Liver (tissue), 9 donors: Measurements from ENCODE around the gene HPCAL1. TPM values are rescaled to one million over a fixed set of nuclear protein-coding genes. Genes with fewer than 3 reads are reported as not detected.

ENCODE experiments used
- DNase-seq: peaks from one replicate; pipeline ENCODE4 v3.0.0-alpha.2; 2017; ENCODE audit warnings: low spot score
- H3K27ac ChIP-seq, 2 donors: one replicate each; pipeline ENCODE4 v1.7.0; 2013; ENCODE audit warnings: inconsistent platforms in 2 of 2, low read length in 2 of 2, control low read depth in 1 of 2, low read depth in 1 of 2, mild to moderate bottlenecking in 1 of 2
- H3K27me3 ChIP-seq, 4 donors: one replicate each; pipeline versions ENCODE4 v1.6.1 to v1.7.0; 2013; ENCODE audit warnings: low read length in 3 of 4, inconsistent platforms in 1 of 4, mild to moderate bottlenecking in 1 of 4, moderate library complexity in 1 of 4; ENCODE audit not compliant: control insufficient read depth in 4 of 4, insufficient read depth in 4 of 4
- H3K36me3 ChIP-seq, 4 donors: one replicate each; pipeline versions ENCODE4 v1.6.1 to v1.7.0; 2013; ENCODE audit warnings: low read length in 3 of 4, mild to moderate bottlenecking in 3 of 4, low read depth in 1 of 4, moderate library complexity in 1 of 4; ENCODE audit not compliant: control insufficient read depth in 4 of 4, insufficient read depth in 3 of 4
- H3K4me1 ChIP-seq, 4 donors: one replicate each; pipeline versions ENCODE4 v1.6.1 to v1.7.0; 2013; ENCODE audit warnings: low read length in 3 of 4, mild to moderate bottlenecking in 3 of 4, moderate library complexity in 1 of 4; ENCODE audit not compliant: control insufficient read depth in 4 of 4, insufficient read depth in 4 of 4
- H3K4me3 ChIP-seq, 3 donors: one replicate each; pipeline versions ENCODE4 v1.6.1 to v1.7.0; 2013; ENCODE audit warnings: low read length in 3 of 3, control low read depth in 1 of 3, low read depth in 1 of 3, mild to moderate bottlenecking in 1 of 3
- H3K9ac ChIP-seq, 2 donors: one replicate each; pipeline ENCODE4 v1.7.0; 2013; ENCODE audit warnings: low read length in 2 of 2, mild to moderate bottlenecking in 2 of 2, moderate library complexity in 2 of 2, control low read depth in 1 of 2, low read depth in 1 of 2
- H3K9me3 ChIP-seq, 4 donors: one replicate each; pipeline versions ENCODE4 v1.6.1 to v1.7.0; 2013; ENCODE audit warnings: low read length in 3 of 4; ENCODE audit not compliant: control insufficient read depth in 4 of 4
- EGR1 ChIP-seq, 2 donors: IDR thresholded peaks; 2 replicates each; pipeline ENCODE4 v1.6.1; 2016 to 2018; ENCODE audit warnings: antibody characterized with exemption in 2 of 2, low read depth in 2 of 2
- FOXA1 ChIP-seq: IDR thresholded peaks from 2 replicates; pipeline ENCODE4 v1.6.1; 2016; ENCODE audit warnings: antibody characterized with exemption
- FOXA2 ChIP-seq: IDR thresholded peaks from 2 replicates; pipeline ENCODE4 v1.6.1; 2016; ENCODE audit warnings: antibody characterized with exemption
- GABPA ChIP-seq, 2 donors: IDR thresholded peaks in 1 of 2; conservative IDR thresholded peaks in 1 of 2; 2 replicates each; pipeline ENCODE4 v1.6.1; 2016; ENCODE audit warnings: antibody characterized with exemption in 2 of 2, mild to moderate bottlenecking in 1 of 2, moderate library complexity in 1 of 2
- HNF4A ChIP-seq, 2 donors: conservative IDR thresholded peaks; 2 replicates each; pipeline ENCODE4 v1.6.1; 2016; ENCODE audit warnings: antibody characterized with exemption in 2 of 2, mild to moderate bottlenecking in 2 of 2
- HNF4G ChIP-seq: IDR thresholded peaks from 2 replicates; pipeline ENCODE4 v1.6.1; 2016; ENCODE audit warnings: antibody characterized with exemption
- JUND ChIP-seq, 2 donors: IDR thresholded peaks; 2 replicates each; pipeline ENCODE4 v1.6.1; 2016; ENCODE audit warnings: antibody characterized with exemption in 2 of 2
- NR2F2 ChIP-seq: IDR thresholded peaks from 2 replicates; pipeline ENCODE4 v1.6.1; 2016; ENCODE audit warnings: antibody characterized with exemption
- RAD21 ChIP-seq, 2 donors: IDR thresholded peaks; 2 replicates each; pipeline ENCODE4 v1.6.1; 2016; ENCODE audit warnings: antibody characterized with exemption in 2 of 2, mild to moderate bottlenecking in 2 of 2
- RXRA ChIP-seq, 2 donors: IDR thresholded peaks; 2 replicates each; pipeline ENCODE4 v1.6.1; 2017 to 2018; ENCODE audit warnings: antibody characterized with exemption in 2 of 2, mild to moderate bottlenecking in 1 of 2
- SP1 ChIP-seq: IDR thresholded peaks from 2 replicates; pipeline ENCODE4 v1.6.1; 2018; ENCODE audit warnings: antibody characterized with exemption, mild to moderate bottlenecking
- TAF1 ChIP-seq: conservative IDR thresholded peaks from 2 replicates; pipeline ENCODE4 v1.6.1; 2016; ENCODE audit warnings: antibody characterized with exemption, mild to moderate bottlenecking
- YY1 ChIP-seq: IDR thresholded peaks from 2 replicates; pipeline ENCODE4 v1.6.1; 2016; ENCODE audit warnings: antibody characterized with exemption, mild to moderate bottlenecking
- WGBS: extraction: QIAGEN DNeasy Blood & Tissue Kit; methylation state at CpG from one replicate; pipeline ENCODE4 v1.1.7; 2013; 5-methylcytosine and 5-hydroxymethylcytosine counted together
- polyA plus RNA-seq, 2 donors: library from polyadenylated mRNA; stranded (reverse) in 1 of 2; unstranded in 1 of 2; fragments of 200-250 nt in 1 of 2; fragments of >200 nt in 1 of 2; fragmentation: Nextera tagmentation in 1 of 2; extraction: Ambion mirVana in 1 of 2; gene quantifications; one replicate each; pipeline versions ENCODE4 v1.2.1 to v1.2.3, GENCODE V29; 2013 to 2015
- total RNA-seq, 2 donors: library from RNA; depleted of rRNA; stranded (reverse); fragments of >200 nt; gene quantifications; one replicate each; pipeline ENCODE4 v1.2.3, GENCODE V29; 2014
- TF ChIP-seq, protein P1 (sequence below): fragments of 150-350 bp; IDR thresholded peaks from 2 replicates; pipeline ENCODE4 v1.5.1; 2017; ENCODE audit warnings: improper control_type of control experiment, low read depth, low read length; ENCODE audit not compliant: missing input control
- TF ChIP-seq, protein P2 (sequence below): IDR thresholded peaks from 2 replicates; pipeline ENCODE4 v1.6.1; 2016; ENCODE audit warnings: antibody characterized with exemption
- TF ChIP-seq, protein P3 (sequence below): IDR thresholded peaks from 2 replicates; pipeline ENCODE4 v1.6.1; 2016; ENCODE audit warnings: antibody characterized with exemption
- TF ChIP-seq, protein P4 (sequence below): IDR thresholded peaks from 2 replicates; pipeline ENCODE4 v1.6.1; 2016; ENCODE audit warnings: antibody characterized with exemption, mild to moderate bottlenecking
- TF ChIP-seq, protein P5 (sequence below): IDR thresholded peaks from 2 replicates; pipeline ENCODE4 v1.6.1; 2016; ENCODE audit warnings: antibody characterized with exemption
- donor health status: healthy.
- donor health status: healthy.
- donor health status: healthy.
- donor health status: healthy.
- donor health status: healthy.

Gene HPCAL1
- total RNA-seq (10 to 100 TPM; 17.3 to 18.1 TPM), polyA plus RNA-seq (10 to 100 TPM; 27.7 to 27.9 TPM)

DNA sequence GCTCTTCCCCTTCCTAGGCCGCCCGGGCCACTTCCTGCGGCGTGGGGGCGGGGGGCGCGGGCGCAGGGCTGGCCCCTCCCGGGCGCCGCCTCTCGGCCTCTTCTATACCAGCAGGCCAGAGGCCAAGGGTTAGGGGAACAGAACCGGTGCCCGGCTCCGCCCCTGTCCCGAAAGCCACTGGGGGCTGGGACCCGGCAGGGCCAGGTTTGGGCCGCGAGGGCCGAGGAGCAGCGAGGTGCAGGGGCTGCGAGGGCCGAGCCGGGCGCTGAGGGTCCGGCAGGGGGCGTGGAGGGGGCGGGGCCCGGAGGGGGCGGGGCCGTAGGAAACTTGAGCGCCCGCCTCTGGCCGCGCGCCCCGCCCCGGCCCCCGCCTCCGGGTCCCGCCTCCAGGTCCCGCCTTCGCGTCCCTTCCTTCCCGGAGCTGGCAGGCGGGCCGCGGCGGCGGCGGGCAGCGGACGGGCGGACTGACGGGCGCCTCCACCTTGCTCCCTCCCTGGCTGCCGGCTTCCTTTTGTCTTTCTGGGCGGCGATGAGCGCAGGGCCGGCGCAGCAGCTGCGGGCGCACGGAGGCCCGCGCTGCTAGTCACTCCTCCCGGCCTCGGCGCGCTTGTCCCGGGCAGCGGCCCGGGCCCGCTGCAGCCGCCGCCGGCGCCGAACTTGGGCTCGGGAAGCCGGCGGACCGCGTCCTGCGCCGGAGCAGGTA is at the start of gene HPCAL1:
HPCAL1 (plus strand) TSS at position 426 of the 702 bp plus-strand sequence. CDS start 116,854 bp downstream, outside the sequence.
- Histone ChIP-seq H3K9me3 (no peaks in the 10 kb centered on the region), H3K4me1 (peaks cover 12 to 56% (median 41%) of the 10 kb centered on the region in 4 donors), H3K36me3 (no peaks in the 10 kb centered on the region), H3K27me3 (no peaks in the 10 kb centered on the region), H3K27ac (peak within 1 kb of the TSS; percentile 95 to 97), H3K9ac (peak within 1 kb of the TSS; percentile 86 to 87), H3K4me3 (peak within 1 kb of the TSS; percentile 94 to 100 (median 97))
- WGBS: under 1% methylated on average over 87 of the region's 87 CpGs
- peak; percentile 90 for DNase-seq
- TF ChIP-seq EGR1 (IDR thresholded peaks at IDR 0.05; ENCODE audit: low read depth in 2 of 2): peak; percentile 10 to 25
- peak; percentile 36 for TF ChIP-seq YY1
- peak; percentile 71 for TF ChIP-seq SP1
- TF ChIP-seq RXRA (IDR thresholded peaks at IDR 0.05): peak; percentile 36 to 56
- TF ChIP-seq HNF4G: peak; percentile 20
- no peak for TF ChIP-seq JUND (IDR thresholded peaks at IDR 0.05)
- no peak for TF ChIP-seq TAF1
- TF ChIP-seq GABPA (IDR thresholded peaks at IDR 0.05 in 1 of 2, conservative IDR thresholded peaks at IDR 0.05 in 1 of 2): peak in 1 of 2 donors; percentile 24
- TF ChIP-seq, protein P1, sequence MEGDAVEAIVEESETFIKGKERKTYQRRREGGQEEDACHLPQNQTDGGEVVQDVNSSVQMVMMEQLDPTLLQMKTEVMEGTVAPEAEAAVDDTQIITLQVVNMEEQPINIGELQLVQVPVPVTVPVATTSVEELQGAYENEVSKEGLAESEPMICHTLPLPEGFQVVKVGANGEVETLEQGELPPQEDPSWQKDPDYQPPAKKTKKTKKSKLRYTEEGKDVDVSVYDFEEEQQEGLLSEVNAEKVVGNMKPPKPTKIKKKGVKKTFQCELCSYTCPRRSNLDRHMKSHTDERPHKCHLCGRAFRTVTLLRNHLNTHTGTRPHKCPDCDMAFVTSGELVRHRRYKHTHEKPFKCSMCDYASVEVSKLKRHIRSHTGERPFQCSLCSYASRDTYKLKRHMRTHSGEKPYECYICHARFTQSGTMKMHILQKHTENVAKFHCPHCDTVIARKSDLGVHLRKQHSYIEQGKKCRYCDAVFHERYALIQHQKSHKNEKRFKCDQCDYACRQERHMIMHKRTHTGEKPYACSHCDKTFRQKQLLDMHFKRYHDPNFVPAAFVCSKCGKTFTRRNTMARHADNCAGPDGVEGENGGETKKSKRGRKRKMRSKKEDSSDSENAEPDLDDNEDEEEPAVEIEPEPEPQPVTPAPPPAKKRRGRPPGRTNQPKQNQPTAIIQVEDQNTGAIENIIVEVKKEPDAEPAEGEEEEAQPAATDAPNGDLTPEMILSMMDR: peak; percentile 60
- TF ChIP-seq, protein P2, sequence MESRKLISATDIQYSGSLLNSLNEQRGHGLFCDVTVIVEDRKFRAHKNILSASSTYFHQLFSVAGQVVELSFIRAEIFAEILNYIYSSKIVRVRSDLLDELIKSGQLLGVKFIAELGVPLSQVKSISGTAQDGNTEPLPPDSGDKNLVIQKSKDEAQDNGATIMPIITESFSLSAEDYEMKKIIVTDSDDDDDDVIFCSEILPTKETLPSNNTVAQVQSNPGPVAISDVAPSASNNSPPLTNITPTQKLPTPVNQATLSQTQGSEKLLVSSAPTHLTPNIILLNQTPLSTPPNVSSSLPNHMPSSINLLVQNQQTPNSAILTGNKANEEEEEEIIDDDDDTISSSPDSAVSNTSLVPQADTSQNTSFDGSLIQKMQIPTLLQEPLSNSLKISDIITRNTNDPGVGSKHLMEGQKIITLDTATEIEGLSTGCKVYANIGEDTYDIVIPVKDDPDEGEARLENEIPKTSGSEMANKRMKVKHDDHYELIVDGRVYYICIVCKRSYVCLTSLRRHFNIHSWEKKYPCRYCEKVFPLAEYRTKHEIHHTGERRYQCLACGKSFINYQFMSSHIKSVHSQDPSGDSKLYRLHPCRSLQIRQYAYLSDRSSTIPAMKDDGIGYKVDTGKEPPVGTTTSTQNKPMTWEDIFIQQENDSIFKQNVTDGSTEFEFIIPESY: no peak
- TF ChIP-seq HNF4A (conservative IDR thresholded peaks at IDR 0.05): peak; percentile 52 to 70
- TF ChIP-seq NR2F2: peak; percentile 64
- no peak for TF ChIP-seq FOXA1
- TF ChIP-seq, protein P3, sequence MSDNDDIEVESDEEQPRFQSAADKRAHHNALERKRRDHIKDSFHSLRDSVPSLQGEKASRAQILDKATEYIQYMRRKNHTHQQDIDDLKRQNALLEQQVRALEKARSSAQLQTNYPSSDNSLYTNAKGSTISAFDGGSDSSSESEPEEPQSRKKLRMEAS: peak; percentile 37
- TF ChIP-seq, protein P4, sequence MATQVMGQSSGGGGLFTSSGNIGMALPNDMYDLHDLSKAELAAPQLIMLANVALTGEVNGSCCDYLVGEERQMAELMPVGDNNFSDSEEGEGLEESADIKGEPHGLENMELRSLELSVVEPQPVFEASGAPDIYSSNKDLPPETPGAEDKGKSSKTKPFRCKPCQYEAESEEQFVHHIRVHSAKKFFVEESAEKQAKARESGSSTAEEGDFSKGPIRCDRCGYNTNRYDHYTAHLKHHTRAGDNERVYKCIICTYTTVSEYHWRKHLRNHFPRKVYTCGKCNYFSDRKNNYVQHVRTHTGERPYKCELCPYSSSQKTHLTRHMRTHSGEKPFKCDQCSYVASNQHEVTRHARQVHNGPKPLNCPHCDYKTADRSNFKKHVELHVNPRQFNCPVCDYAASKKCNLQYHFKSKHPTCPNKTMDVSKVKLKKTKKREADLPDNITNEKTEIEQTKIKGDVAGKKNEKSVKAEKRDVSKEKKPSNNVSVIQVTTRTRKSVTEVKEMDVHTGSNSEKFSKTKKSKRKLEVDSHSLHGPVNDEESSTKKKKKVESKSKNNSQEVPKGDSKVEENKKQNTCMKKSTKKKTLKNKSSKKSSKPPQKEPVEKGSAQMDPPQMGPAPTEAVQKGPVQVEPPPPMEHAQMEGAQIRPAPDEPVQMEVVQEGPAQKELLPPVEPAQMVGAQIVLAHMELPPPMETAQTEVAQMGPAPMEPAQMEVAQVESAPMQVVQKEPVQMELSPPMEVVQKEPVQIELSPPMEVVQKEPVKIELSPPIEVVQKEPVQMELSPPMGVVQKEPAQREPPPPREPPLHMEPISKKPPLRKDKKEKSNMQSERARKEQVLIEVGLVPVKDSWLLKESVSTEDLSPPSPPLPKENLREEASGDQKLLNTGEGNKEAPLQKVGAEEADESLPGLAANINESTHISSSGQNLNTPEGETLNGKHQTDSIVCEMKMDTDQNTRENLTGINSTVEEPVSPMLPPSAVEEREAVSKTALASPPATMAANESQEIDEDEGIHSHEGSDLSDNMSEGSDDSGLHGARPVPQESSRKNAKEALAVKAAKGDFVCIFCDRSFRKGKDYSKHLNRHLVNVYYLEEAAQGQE: peak; percentile 26
- TF ChIP-seq FOXA2: no peak
- peak; percentile 26 to 54 for TF ChIP-seq RAD21 (IDR thresholded peaks at IDR 0.05)
- TF ChIP-seq, protein P5, sequence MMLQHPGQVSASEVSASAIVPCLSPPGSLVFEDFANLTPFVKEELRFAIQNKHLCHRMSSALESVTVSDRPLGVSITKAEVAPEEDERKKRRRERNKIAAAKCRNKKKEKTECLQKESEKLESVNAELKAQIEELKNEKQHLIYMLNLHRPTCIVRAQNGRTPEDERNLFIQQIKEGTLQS: no peak
